SK-N-SH (cell line): ENCODE data around the gene MTHFS. TPM values are rescaled to one million over a fixed set of nuclear protein-coding genes. Genes with fewer than 3 reads are reported as not detected.

Experiments used
- CTCF ChIA-PET: fragments of 300-600, 350-600 bp; formaldehyde crosslinking; extraction: SDS; loops from one replicate; lab custom pipeline; 2021; lab: Yijun Ruan, JAX
- POLR2A ChIA-PET: fragments of 350-600 bp; sonication (Branson Sonifier 250); formaldehyde crosslinking; extraction: SDS; loops from one replicate; lab custom pipeline; 2020; ENCODE audit warnings: antibody characterized with exemption, inconsistent platforms; lab: Yijun Ruan, JAX
- DNase-seq: peaks from one replicate; pipeline ENCODE4 v3.0.0; 2012
- H2AFZ ChIP-seq: fragments of 200-600 bp; sonication (generic); 2 replicates; pipeline ENCODE4 v1.8.1; 2016; ENCODE audit warnings: antibody characterized with exemption, mild to moderate bottlenecking, low read depth
- H3F3A ChIP-seq: fragments of 200-600 bp; sonication (generic); replicated peaks from 2 replicates; pipeline ENCODE3; 2016; ENCODE audit warnings: antibody characterized with exemption, mild to moderate bottlenecking; ENCODE audit not compliant: insufficient read depth
- H3K27ac ChIP-seq, 2 experiments: fragments of 200-500 bp in 1 of 2; fragments of 200-600 bp in 1 of 2; sonication (Bioruptor generic) in 1 of 2; sonication (generic), shearing (Covaris generic) in 1 of 2; 2 replicates each; pipeline versions ENCODE4 v1.5.1 to v1.6.1; 2014 to 2016; ENCODE audit warnings: low read depth in 2 of 2, inconsistent platforms in 1 of 2, low read length in 1 of 2, mild to moderate bottlenecking in 1 of 2, mixed read lengths in 1 of 2
- H3K27me3 ChIP-seq: fragments of 200-600 bp; sonication (generic), shearing (Covaris generic); 2 replicates; pipeline ENCODE4 v1.6.1; 2016; ENCODE audit warnings: mixed run types; ENCODE audit not compliant: insufficient read depth
- H3K36me3 ChIP-seq, 2 experiments: fragments of 200-500 bp in 1 of 2; fragments of 200-600 bp in 1 of 2; sonication (Bioruptor generic) in 1 of 2; sonication (generic) in 1 of 2; replicated peaks in 1 of 2; 2 replicates each; pipeline versions ENCODE3 to v1.5.1; 2014 to 2016; ENCODE audit warnings: low read length in 1 of 2, mild to moderate bottlenecking in 1 of 2; ENCODE audit not compliant: insufficient read depth in 2 of 2, control insufficient read depth in 1 of 2
- H3K4me1 ChIP-seq, 2 experiments: fragments of 200-500 bp in 1 of 2; fragments of 200-600 bp in 1 of 2; sonication (Bioruptor generic) in 1 of 2; sonication (generic), shearing (Covaris generic) in 1 of 2; 2 replicates each; pipeline versions ENCODE4 v1.5.1 to v1.6.1; 2014 to 2016; ENCODE audit warnings: low read depth in 1 of 2, low read length in 1 of 2, mixed run types in 1 of 2; ENCODE audit not compliant: insufficient read depth in 2 of 2, control insufficient read depth in 1 of 2
- H3K4me2 ChIP-seq: fragments of 200-600 bp; sonication (generic), shearing (Covaris generic); 2 replicates; pipeline ENCODE4 v1.6.1; 2017; ENCODE audit warnings: mixed run types
- H3K4me3 ChIP-seq, 2 experiments: fragments of 200-500 bp in 1 of 2; fragments of 200-600 bp in 1 of 2; sonication (Bioruptor generic) in 1 of 2; sonication (generic), shearing (Covaris generic) in 1 of 2; 2 replicates each; pipeline versions ENCODE4 v1.5.1 to v1.8.1; 2014 to 2016; ENCODE audit warnings: low read depth in 2 of 2, inconsistent platforms in 1 of 2, low read length in 1 of 2, mild to moderate bottlenecking in 1 of 2, mixed read lengths in 1 of 2, moderate library complexity in 1 of 2
- H3K79me2 ChIP-seq: fragments of 200-600 bp; sonication (generic); 2 replicates; pipeline ENCODE4 v1.8.1; 2017; ENCODE audit warnings: mild to moderate bottlenecking; ENCODE audit not compliant: insufficient read depth
- H3K9ac ChIP-seq: fragments of 200-600 bp; sonication (generic); 2 replicates; pipeline ENCODE4 v1.6.1; 2017; ENCODE audit warnings: mixed run types
- H3K9me2 ChIP-seq: fragments of 200-600 bp; sonication (generic); 2 replicates; pipeline ENCODE4 v1.6.1; 2017; ENCODE audit warnings: mixed run types
- H3K9me3 ChIP-seq: fragments of 200-600 bp; sonication (generic); 2 replicates; pipeline ENCODE4 v1.6.1; 2017; ENCODE audit warnings: mixed run types, mild to moderate bottlenecking, moderate library complexity
- H4K20me1 ChIP-seq: fragments of 200-600 bp; sonication (generic); 2 replicates; pipeline ENCODE4 v1.6.1; 2017; ENCODE audit warnings: mild to moderate bottlenecking, mixed run types; ENCODE audit not compliant: insufficient read depth
- FOSL2 ChIP-seq: IDR thresholded peaks from 2 replicates; pipeline ENCODE4 v1.4.0; 2012; ENCODE audit warnings: low read depth, mild to moderate bottlenecking, moderate library complexity, borderline replicate concordance
- FOXJ3 ChIP-seq: sonication (generic); formaldehyde crosslinking; IDR thresholded peaks from 2 replicates; pipeline ENCODE4 v1.5.1; 2020; ENCODE audit warnings: mild to moderate bottlenecking, missing genetic modification reagents
- JUND ChIP-seq: IDR thresholded peaks from 2 replicates; pipeline ENCODE4 v1.4.0; 2012
- MXI1 ChIP-seq: IDR thresholded peaks from 2 replicates; pipeline ENCODE4 v1.6.1; 2012; ENCODE audit warnings: mild to moderate bottlenecking, low read depth, low read length, improper control_type of control experiment
- PBX3 ChIP-seq: IDR thresholded peaks from 2 replicates; pipeline ENCODE4; 2012
- RAD21 ChIP-seq: IDR thresholded peaks from 2 replicates; pipeline ENCODE4 v1.6.1; 2012; ENCODE audit warnings: mild to moderate bottlenecking, low read length
- RFX5 ChIP-seq: IDR thresholded peaks from 2 replicates; pipeline ENCODE4 v1.6.1; 2012; ENCODE audit warnings: mild to moderate bottlenecking, improper control_type of control experiment, low read length
- TCF12 ChIP-seq: IDR thresholded peaks from 2 replicates; pipeline ENCODE4 v1.4.0; 2012
- YY1 ChIP-seq: IDR thresholded peaks from 2 replicates; pipeline ENCODE4 v1.4.0; 2012; ENCODE audit warnings: low read depth, mild to moderate bottlenecking
- WGBS: methylation state at CpG from one replicate; pipeline ENCODE4 v1.1.6; 2017; ENCODE audit warnings: low lambda C conversion rate; 5-methylcytosine and 5-hydroxymethylcytosine counted together
- polyA plus RNA-seq, 3 experiments: library from polyadenylated mRNA; depleted of rRNA; stranded (reverse); fragments of >200 nt; gene quantifications; 2 replicates each; pipeline ENCODE4 v1.2.3, GENCODE V29; 2012
- TF ChIP-seq, protein P1 (sequence below): IDR thresholded peaks from 2 replicates; pipeline ENCODE4 v1.4.0; 2012; ENCODE audit warnings: low read depth, borderline replicate concordance
- TF ChIP-seq, protein P2 (sequence below): IDR thresholded peaks from 2 replicates; pipeline ENCODE4 v1.4.0; 2012; ENCODE audit warnings: low read depth

The MTHFS gene
- polyA plus RNA-seq, 1 of the 3 experiments (the other 2 are of a cell fraction), result 21.9 TPM

DNA sequence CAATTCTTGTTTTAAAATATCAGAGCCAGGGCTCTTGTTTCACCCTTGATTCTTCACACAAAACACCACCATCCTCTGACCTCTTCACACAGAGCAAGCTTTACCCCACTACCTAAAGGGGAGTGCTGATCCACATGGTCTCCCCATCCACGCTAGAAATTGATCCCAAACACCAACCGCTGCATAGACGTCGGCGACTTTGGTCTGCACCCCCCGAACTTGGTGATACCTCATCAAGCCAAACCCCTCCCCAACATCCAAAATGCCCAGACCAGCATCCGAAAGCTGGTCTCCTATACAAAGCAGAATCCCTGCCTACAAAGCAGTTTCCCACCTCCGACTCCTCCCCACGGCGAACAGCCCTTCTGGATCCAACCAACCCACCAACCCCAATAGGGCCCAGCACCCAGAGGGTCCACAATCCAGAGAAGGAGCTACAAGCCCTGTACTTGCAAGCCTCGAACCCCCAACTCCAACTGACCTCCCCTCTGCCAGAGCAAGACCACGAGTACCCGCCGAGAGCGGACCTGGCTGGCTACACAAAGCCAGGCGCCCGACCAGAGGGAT, 25.8 kb upstream of the MTHFS start:
- CTCF ChIA-PET, result interaction anchor here (1.2 to 2.7 kb wide), 3 partner anchors 69 to 72 kb away, joined by 4 to 11 read pairs (median 6); no protein-coding TSS in a partner anchor
- no peak for DNase-seq
- Histone ChIP-seq H3K9ac (peak overlapping the region; percentile 94), H2AFZ (peak overlapping the region; percentile 99), H3K4me3 (peak overlapping the region; percentile 95 to 98), H3K9me3 (peaks cover 8% of the 10 kb centered on the region; the same call in 1 of the 2 replicates), H3K4me2 (peak overlapping the region; percentile 87), H3K27me3 (no peaks in the 10 kb centered on the region), H3K36me3 (peaks cover 6 to 31% of the 10 kb centered on the region in 2 experiments), H3K79me2 (peaks cover 33% of the 10 kb centered on the region), H3K4me1 (no peaks in the 10 kb centered on the region; a peak in 2 of 4 replicates), H3K27ac (peak overlapping the region; percentile 88 to 96; a peak in 3 of 4 replicates), H3F3A (peaks cover 18% of the 10 kb centered on the region), H4K20me1 (no peaks in the 10 kb centered on the region), H3K9me2 (no peaks in the 10 kb centered on the region)
- POLR2A ChIA-PET, result interaction anchor here (0.6 to 1.6 kb wide), 5 partner anchors 11 to 542 kb away, joined by 3 to 12 read pairs (median 5); partner anchors contain the start of gene MTHFS
- whole genome bisulfite sequencing, result 2% methylated on average over 11 of the region's 17 CpGs
- peak; percentile 23; the same call in 1 of the 2 replicates for TF ChIP-seq MXI1
- TF ChIP-seq, protein P1, sequence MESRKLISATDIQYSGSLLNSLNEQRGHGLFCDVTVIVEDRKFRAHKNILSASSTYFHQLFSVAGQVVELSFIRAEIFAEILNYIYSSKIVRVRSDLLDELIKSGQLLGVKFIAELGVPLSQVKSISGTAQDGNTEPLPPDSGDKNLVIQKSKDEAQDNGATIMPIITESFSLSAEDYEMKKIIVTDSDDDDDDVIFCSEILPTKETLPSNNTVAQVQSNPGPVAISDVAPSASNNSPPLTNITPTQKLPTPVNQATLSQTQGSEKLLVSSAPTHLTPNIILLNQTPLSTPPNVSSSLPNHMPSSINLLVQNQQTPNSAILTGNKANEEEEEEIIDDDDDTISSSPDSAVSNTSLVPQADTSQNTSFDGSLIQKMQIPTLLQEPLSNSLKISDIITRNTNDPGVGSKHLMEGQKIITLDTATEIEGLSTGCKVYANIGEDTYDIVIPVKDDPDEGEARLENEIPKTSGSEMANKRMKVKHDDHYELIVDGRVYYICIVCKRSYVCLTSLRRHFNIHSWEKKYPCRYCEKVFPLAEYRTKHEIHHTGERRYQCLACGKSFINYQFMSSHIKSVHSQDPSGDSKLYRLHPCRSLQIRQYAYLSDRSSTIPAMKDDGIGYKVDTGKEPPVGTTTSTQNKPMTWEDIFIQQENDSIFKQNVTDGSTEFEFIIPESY, result no peak
- no peak for TF ChIP-seq RFX5

GRCh38 chr15:79919749-79920511, 23.1 kb upstream of the MTHFS start:
- Histone ChIP-seq H3K9ac (no peak overlapping the region), H3F3A (peaks cover 25% of the 10 kb centered on the region), H3K27me3 (no peaks in the 10 kb centered on the region), H3K4me3 (no peak overlapping the region), H3K36me3 (peaks cover 15 to 49% of the 10 kb centered on the region in 2 experiments), H3K79me2 (peaks cover 33% of the 10 kb centered on the region), H3K27ac (no peak overlapping the region), H3K4me1 (no peaks in the 10 kb centered on the region; a peak in 2 of 4 replicates), H4K20me1 (no peaks in the 10 kb centered on the region), H3K9me2 (no peaks in the 10 kb centered on the region), H3K4me2 (no peak overlapping the region), H3K9me3 (peaks cover 16% of the 10 kb centered on the region), H2AFZ (no peak overlapping the region)
- DNase-seq, result no peak
- TF ChIP-seq RAD21 (no peak), FOXJ3 (CRISPR knock-in tag) (no peak), YY1 (no peak), MXI1 (no peak), JUND (no peak), PBX3 (no peak), FOSL2 (no peak), RFX5 (no peak), TCF12 (no peak)
- TF ChIP-seq, protein P2, sequence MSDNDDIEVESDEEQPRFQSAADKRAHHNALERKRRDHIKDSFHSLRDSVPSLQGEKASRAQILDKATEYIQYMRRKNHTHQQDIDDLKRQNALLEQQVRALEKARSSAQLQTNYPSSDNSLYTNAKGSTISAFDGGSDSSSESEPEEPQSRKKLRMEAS, result no peak
- ChIA-PET CTCF (no interaction called here), POLR2A (no interaction called here)
- 84% methylated on average over 12 of the region's 12 CpGs for WGBS
